ENCODE data around the gene RNF113A.

GRCh38 chrX:119887721-119888425, 16.3 kb upstream of the RNF113A start:
- TF ChIP-seq CTCF (IDR thresholded peaks at IDR 0.05; ENCODE audit: control extremely low read depth in 1 of 3, insufficient read depth in 1 of 3, low read depth in 1 of 3, low read length in 3 of 3) (peak; percentile 65 to 81 (median 80)), BRCA1 (IDR thresholded peaks at IDR 0.05; ENCODE audit: low read depth, low read length) (no peak), CREB1 (IDR thresholded peaks at IDR 0.05) (no peak), RNF2 (IDR thresholded peaks at IDR 0.05; ENCODE audit: borderline replicate concordance, low read depth, low read length, missing control alignments, poor library complexity, severe bottlenecking) (no peak), YY1 (IDR thresholded peaks at IDR 0.05; ENCODE audit: low read depth, low read length) (no peak), POLR2AphosphoS5 (IDR thresholded peaks at IDR 0.05; ENCODE audit: low read depth, low read length) (peak; percentile 13; the same call in 1 of the 2 replicates)

All from H1 (cell line).